ENCODE measurements around the gene MOCOS.

GRCh38 chr18:36191286-36191685 is 4.0 kb downstream of the MOCOS start:
- TF ChIP-seq SRF (IDR thresholded peaks at IDR 0.05; ENCODE audit: low read depth), result no peak
- no peak for TF ChIP-seq CTCF (IDR thresholded peaks at IDR 0.05 in 2 of 3, conservative IDR thresholded peaks at IDR 0.05 in 1 of 3; ENCODE audit: borderline replicate concordance in 1 of 3, insufficient read depth in 1 of 3, low read depth in 2 of 3, low read length in 2 of 3)
- no peak for TF ChIP-seq RAD21 (IDR thresholded peaks at IDR 0.05; ENCODE audit: low read depth)
- TF ChIP-seq POLR2A (IDR thresholded peaks at IDR 0.05; ENCODE audit: borderline replicate concordance, extremely low read depth, insufficient read depth, insufficient read length), result no peak
- TF ChIP-seq MAX (IDR thresholded peaks at IDR 0.05), result no peak
- TF ChIP-seq FOSL1 (IDR thresholded peaks at IDR 0.05; ENCODE audit: low read depth), result no peak
- TF ChIP-seq REST (IDR thresholded peaks at IDR 0.05; ENCODE audit: low read depth), result no peak
- no peak for TF ChIP-seq EZH2 (IDR thresholded peaks at IDR 0.05)
- no peak for TF ChIP-seq EGR1 (IDR thresholded peaks at IDR 0.05; ENCODE audit: low read depth)
- no peak for TF ChIP-seq YY1 (IDR thresholded peaks at IDR 0.05; ENCODE audit: extremely low read depth, insufficient replicate concordance, low read depth, low read length)
